GM18951 (cell line): ENCODE data around the gene MB21D2.

Source experiments
- POLR2A ChIP-seq: IDR thresholded peaks from 4 replicates; pipeline ENCODE4 v1.6.1; 2011; ENCODE audit warnings: mild to moderate bottlenecking; ENCODE audit not compliant: insufficient read length, insufficient read depth; ENCODE audit errors: extremely low read depth
- in situ Hi-C: fragments of 300-500 bp; cut with MboI; formaldehyde crosslinking; loops from one replicate; pipeline ENCODE4 v1.12.0; 2022; ENCODE audit warnings: low sequenced_read_pairs, mixed read lengths, inconsistent platforms; ENCODE audit not compliant: unreplicated experiment

The MB21D2 gene

DNA sequence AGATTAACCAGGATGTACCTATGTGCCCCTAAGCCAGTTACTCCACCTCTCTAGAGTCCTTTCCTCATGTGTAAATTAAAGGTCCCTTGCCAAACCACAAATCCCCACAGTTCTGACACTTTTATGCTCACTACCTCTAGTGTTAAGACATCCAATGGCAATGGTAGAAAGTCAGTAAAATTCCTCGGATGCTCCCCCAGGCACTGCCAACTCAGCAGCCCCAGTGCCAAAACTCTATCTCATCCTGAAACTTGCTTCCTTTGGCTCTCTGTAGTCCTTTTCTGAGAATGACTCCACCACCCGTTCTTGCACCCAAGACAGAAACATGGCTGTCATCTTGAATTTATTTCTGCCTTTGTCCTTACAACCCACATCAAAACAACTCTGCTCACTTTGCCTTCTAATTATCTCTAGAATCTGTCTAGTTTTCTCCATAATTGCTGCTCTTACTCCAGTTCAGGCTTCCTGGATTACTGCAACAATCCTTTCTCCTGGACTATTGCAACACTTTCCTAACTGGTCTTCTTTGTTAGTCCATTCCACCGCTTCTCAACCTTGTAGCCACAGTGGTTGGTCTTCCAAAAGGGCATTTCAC, 41.6 kb downstream of the MB21D2 start:
- in situ Hi-C loops = no loop called here
- TF ChIP-seq POLR2A = no peak

DNA sequence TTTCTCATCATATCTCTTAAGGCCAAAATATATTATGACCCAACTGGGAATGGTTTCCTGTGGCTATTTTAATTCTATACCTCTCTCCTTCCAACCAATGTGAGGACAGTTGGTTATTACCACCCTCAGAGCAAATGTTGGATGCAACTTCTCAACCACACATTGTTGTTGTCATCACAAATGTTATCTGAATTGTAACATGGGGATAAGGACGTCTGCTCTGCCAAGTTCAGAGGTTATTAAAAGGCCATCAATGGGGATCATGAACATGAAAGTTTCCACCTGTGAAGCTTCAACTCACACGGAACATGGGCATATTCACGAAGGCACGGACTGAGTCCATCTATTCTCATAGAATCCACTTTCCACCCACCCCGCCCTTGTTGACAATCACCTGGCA, 46.8 kb downstream of the MB21D2 start:
- in situ Hi-C loops = no loop called here
- no peak for TF ChIP-seq POLR2A

DNA sequence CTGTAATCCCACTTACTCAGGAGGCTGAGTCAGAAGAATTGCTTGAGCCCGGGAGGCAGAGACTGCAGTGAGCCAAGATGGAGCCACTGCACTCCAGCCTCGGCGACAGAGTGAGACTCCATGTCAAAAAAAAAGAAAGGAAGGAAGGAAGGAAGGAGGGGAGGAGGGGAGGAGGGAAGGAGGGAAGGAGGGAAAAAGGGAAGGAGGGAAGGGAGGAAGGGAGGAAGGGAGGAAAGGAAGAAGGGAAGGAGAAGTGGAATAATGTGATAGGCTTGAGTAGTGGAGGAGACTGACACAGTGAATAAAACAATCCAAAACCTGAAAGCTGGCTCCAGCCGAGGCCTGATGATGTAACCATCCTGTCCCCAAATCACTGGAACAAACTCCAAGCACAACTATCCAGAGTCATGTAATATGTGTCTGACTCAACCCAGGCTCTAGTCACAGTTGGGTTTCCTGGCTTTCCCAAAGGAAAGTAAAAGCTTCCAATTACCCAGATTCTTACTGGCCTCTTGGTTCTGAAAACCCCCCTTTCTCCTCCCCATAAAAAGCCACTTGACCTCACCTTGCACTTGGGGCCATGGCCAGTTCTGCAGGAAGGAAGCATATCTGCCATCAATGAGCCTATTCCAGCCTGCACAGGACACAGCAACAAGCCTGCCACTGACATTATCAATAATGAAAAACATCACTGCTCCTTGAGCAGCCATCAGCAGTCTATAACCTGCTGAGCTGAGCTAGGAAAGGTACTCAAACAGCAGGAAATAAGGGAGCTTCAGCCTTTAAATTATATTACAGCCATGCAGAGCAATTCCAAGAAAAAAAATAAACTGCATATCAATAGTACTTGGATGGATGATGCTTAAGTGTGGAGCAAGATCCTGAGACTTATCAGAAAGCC, 48.3 kb downstream of the MB21D2 start:
- in situ Hi-C loops = no loop called here
- TF ChIP-seq POLR2A = no peak

- in situ Hi-C loops = no loop called here
- no peak for TF ChIP-seq POLR2A
Observed at GRCh38 chr3:192867645-192868044, 50.0 kb downstream of the MB21D2 start.

DNA sequence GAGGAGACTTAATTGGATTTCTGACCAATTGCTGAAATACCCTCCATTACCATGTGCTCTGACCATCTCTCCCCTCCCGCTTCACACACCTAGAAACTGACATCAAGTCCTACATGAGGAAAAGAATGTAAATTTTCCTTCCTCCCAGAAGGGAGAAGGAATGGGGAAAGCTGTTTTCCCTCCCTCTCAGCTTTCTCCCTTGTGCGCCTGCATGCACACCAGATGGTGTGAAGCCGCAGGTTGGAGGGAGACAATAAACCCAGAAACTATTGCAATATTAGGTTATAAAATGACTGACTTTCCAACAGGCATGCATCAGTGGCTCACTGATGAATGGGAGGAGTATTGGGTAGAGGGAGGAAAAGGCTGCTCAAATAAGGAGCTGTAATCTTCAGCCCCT, 50.9 kb downstream of the MB21D2 start:
- no peak for TF ChIP-seq POLR2A

GRCh38 chr3:192864941-192865340, 52.7 kb downstream of the MB21D2 start:
- TF ChIP-seq POLR2A = no peak
- in situ Hi-C loops = no loop called here

More for the DNA sequence above, 50.9 kb downstream of the MB21D2 start:
- in situ Hi-C loops = no loop called here

- in situ Hi-C loops = no loop called here
- TF ChIP-seq POLR2A = no peak
Observed at GRCh38 chr3:192863091-192863420, 54.6 kb downstream of the MB21D2 start.

- TF ChIP-seq POLR2A = no peak
- in situ Hi-C loops = no loop called here
Observed at GRCh38 chr3:192862408-192863090, 55.1 kb downstream of the MB21D2 start.

DNA sequence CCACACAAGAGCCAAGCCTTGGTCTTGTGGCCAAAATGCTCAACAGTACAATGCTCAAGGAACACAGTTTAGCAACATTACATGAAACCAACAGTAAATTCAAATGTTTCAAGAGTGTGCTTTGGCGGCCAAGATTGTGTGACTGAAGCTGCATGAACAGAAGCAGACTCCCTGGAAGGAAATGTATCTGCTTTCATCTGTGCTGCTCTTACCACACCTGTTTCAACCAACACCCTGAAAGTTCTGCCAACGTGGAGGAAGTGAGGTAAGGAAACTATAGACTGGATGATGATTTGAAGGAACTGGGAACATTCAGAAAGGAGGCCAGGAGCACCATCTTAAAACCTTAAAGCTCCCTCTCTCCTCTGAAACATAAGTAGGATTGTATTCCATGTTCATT, 55.7 kb downstream of the MB21D2 start:
- no peak for TF ChIP-seq POLR2A
- in situ Hi-C loops = no loop called here

DNA sequence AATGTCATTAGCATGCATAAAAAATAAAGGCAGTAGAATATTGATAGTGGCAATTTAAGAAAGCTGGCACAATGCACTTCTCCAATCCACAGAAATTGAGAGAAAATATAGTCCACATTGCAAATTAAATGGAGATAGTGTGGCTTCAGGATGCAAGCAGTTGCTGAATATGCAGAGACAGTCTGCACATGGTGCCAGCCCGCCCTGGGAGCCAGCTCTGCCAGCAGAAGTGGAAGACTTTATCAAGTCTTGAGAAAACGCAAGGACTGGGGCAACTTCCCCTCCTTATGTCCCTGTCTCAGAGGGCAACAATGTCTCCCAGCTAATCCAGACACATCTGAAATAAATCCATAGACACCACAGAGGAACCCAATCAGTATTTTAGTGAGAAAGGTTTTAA, 57.2 kb downstream of the MB21D2 start:
- TF ChIP-seq POLR2A = no peak
- in situ Hi-C loops = no loop called here

- in situ Hi-C loops = no loop called here
- TF ChIP-seq POLR2A = no peak
Observed at GRCh38 chr3:192858849-192859585, 58.6 kb downstream of the MB21D2 start.

- no peak for TF ChIP-seq POLR2A
- in situ Hi-C loops = no loop called here
Observed at GRCh38 chr3:192857260-192857661, 60.4 kb downstream of the MB21D2 start.

DNA sequence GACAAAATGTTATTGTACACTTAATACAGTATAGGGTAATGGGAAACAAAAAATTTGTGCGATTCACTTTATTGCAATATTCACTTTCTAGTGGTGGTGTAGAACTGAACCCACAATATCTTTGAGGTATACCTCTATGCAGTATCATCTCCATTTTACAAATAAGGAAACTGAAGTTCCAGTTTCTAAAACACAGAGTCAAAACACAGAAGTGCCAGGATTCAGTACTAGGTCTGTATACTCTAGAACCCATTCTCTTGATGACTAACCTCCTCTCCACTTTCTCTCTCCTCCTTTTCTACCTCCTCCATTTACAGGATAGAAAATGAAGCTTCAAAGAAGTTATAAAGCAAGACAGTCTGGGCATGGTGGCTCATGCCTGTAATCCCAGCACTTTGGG, 62.2 kb downstream of the MB21D2 start:
- in situ Hi-C loops = no loop called here
- no peak for TF ChIP-seq POLR2A
